GM23338 (cell line): ENCODE measurements around the gene FAM117A. TPM values are rescaled to one million over a fixed set of nuclear protein-coding genes. Genes with fewer than 3 reads are reported as not detected.
"Not testable (repeated sequence)": the region's sequence is repeated elsewhere in the genome, so short reads cannot be mapped to it uniquely, and the experiment has no call there.

Experiments
- ATAC-seq: fragments of 200-7000 bp; cut with Tn5 transposase; 3 replicates; pipeline ENCODE4 v1.9.1; 2020
- DNase-seq: peaks from one replicate; pipeline ENCODE4 v3.0.0-alpha.2; 2015; ENCODE audit warnings: low spot score
- H2AFZ ChIP-seq: fragments of 200-600 bp; sonication (generic); 2 replicates; pipeline ENCODE4 v1.8.0; 2016; ENCODE audit warnings: antibody characterized with exemption, mild to moderate bottlenecking, moderate library complexity
- H3F3A ChIP-seq: fragments of 200-600 bp; sonication (generic); replicated peaks from 2 replicates; pipeline ENCODE4 v1.8.0; 2017; ENCODE audit warnings: antibody characterized with exemption, mixed run types, low read depth
- H3K27ac ChIP-seq: fragments of 200-600 bp; sonication (generic); 2 replicates; pipeline ENCODE4 v1.6.1; 2016; ENCODE audit warnings: low read depth
- H3K27me3 ChIP-seq: fragments of 200-600 bp; sonication (generic); 2 replicates; pipeline ENCODE4 v1.8.0; 2016; ENCODE audit warnings: mild to moderate bottlenecking, mixed run types, moderate library complexity; ENCODE audit not compliant: insufficient read depth
- H3K36me3 ChIP-seq: fragments of 200-600 bp; sonication (generic); 2 replicates; pipeline ENCODE4 v1.8.0; 2016; ENCODE audit warnings: mild to moderate bottlenecking; ENCODE audit not compliant: insufficient read depth
- H3K4me1 ChIP-seq: fragments of 200-600 bp; sonication (generic); 2 replicates; pipeline ENCODE4 v1.8.0; 2016; ENCODE audit warnings: mild to moderate bottlenecking, moderate library complexity; ENCODE audit not compliant: insufficient read depth
- H3K4me2 ChIP-seq: fragments of 200-600 bp; sonication (generic); 2 replicates; pipeline ENCODE4 v1.7.1; 2017; ENCODE audit warnings: mixed run types
- H3K4me3 ChIP-seq: fragments of 200-600 bp; sonication (generic); 2 replicates; pipeline ENCODE4 v1.6.1; 2016; ENCODE audit warnings: mixed run types
- H3K79me2 ChIP-seq: fragments of 200-600 bp; sonication (generic); replicated peaks from 2 replicates; pipeline ENCODE4 v1.8.0; 2017; ENCODE audit warnings: mild to moderate bottlenecking; ENCODE audit not compliant: insufficient read depth
- H3K9me2 ChIP-seq: fragments of 200-600 bp; sonication (generic); 2 replicates; pipeline ENCODE4 v1.8.0; 2017; ENCODE audit not compliant: insufficient read depth
- H4K20me1 ChIP-seq: fragments of 200-600 bp; sonication (generic); replicated peaks from 2 replicates; pipeline ENCODE4 v1.8.0; 2017; ENCODE audit warnings: mild to moderate bottlenecking; ENCODE audit not compliant: insufficient read depth
- H3K27ac Mint-ChIP-seq: 2 replicates; pipeline ENCODE4 v1.8.0; 2020; ENCODE audit warnings: inconsistent platforms, mild to moderate bottlenecking, moderate library complexity, mixed read lengths
- H3K27me3 Mint-ChIP-seq: 3 replicates; pipeline ENCODE4 v1.8.0; 2022; ENCODE audit warnings: low read depth, mild to moderate bottlenecking, moderate library complexity, mixed read lengths, inconsistent platforms; ENCODE audit not compliant: insufficient read depth, poor library complexity
- H3K36me3 Mint-ChIP-seq: 3 replicates; pipeline ENCODE4 v1.8.0; 2021; ENCODE audit warnings: low read depth, mild to moderate bottlenecking, inconsistent platforms, moderate library complexity, mixed read lengths
- H3K4me1 Mint-ChIP-seq: 3 replicates; pipeline ENCODE4 v1.8.0; 2020; ENCODE audit warnings: mild to moderate bottlenecking, inconsistent platforms, mixed read lengths
- H3K4me3 Mint-ChIP-seq: 3 replicates; pipeline ENCODE4 v1.8.0; 2021; ENCODE audit warnings: moderate library complexity, mild to moderate bottlenecking, inconsistent platforms, mixed read lengths
- H3K9me3 Mint-ChIP-seq: 3 replicates; pipeline ENCODE4 v1.8.0; 2020; ENCODE audit warnings: moderate library complexity, mild to moderate bottlenecking, inconsistent platforms, mixed read lengths
- EZH2 ChIP-seq: fragments of 200-600 bp; sonication (generic); IDR thresholded peaks from one replicate; pipeline ENCODE4 v1.8.0; 2017; ENCODE audit warnings: antibody characterized with exemption, mild to moderate bottlenecking, low read depth; ENCODE audit not compliant: unreplicated experiment
- EZH2phosphoT487 ChIP-seq: fragments of 200-600 bp; sonication (generic); IDR thresholded peaks from one replicate; pipeline ENCODE4 v1.8.1; 2018; ENCODE audit warnings: antibody characterized with exemption; ENCODE audit not compliant: unreplicated experiment
- NANOG ChIP-seq: IDR thresholded peaks from 2 replicates; pipeline ENCODE4 v1.6.1; 2016; ENCODE audit warnings: antibody characterized with exemption, borderline replicate concordance
- REST ChIP-seq: IDR thresholded peaks from one replicate; pipeline ENCODE4 v1.6.1; 2018; ENCODE audit warnings: antibody characterized with exemption; ENCODE audit not compliant: unreplicated experiment
- STAT1 ChIP-seq: IDR thresholded peaks from one replicate; pipeline ENCODE4 v1.6.1; 2016; ENCODE audit warnings: antibody characterized with exemption; ENCODE audit not compliant: unreplicated experiment
- ZNF114 ChIP-seq: fragments of 250-450 bp; sonication (Bioruptor Pico); IDR thresholded peaks from 2 replicates; pipeline ENCODE4 v1.5.0; 2020; ENCODE audit warnings: mild to moderate bottlenecking, moderate library complexity
- ZNF331 ChIP-seq: fragments of 250-450 bp; sonication (Bioruptor Pico); IDR thresholded peaks from 2 replicates; pipeline ENCODE4 v1.5.0; 2020; ENCODE audit warnings: low read depth, mild to moderate bottlenecking, moderate library complexity
- ZNF462 ChIP-seq: fragments of 250-450 bp; sonication (Bioruptor Pico); IDR thresholded peaks from 2 replicates; pipeline ENCODE4 v1.5.0; 2020; ENCODE audit warnings: mild to moderate bottlenecking, moderate library complexity
- polyA plus RNA-seq: library from polyadenylated mRNA; unstranded; fragments of >200 nt; fragmentation: Nextera tagmentation; extraction: Ambion mirVana; gene quantifications from 2 replicates; pipeline ENCODE4 v1.2.1, GENCODE V29; 2016
- total RNA-seq: library from RNA; depleted of rRNA; stranded (reverse); fragments of >200 nt; shearing (Covaris generic); gene quantifications from 2 replicates; pipeline ENCODE4 v1.2.3, GENCODE V29; 2014
- TF ChIP-seq, protein P1 (sequence below): IDR thresholded peaks from 2 replicates; pipeline ENCODE4 v1.6.1; 2016; ENCODE audit warnings: antibody characterized with exemption
- TF ChIP-seq, protein P2 (sequence below), 2 experiments: fragments of 200-600 bp in 1 of 2; sonication (generic) in 1 of 2; conservative IDR thresholded peaks; 2 replicates each; pipeline versions ENCODE4 v1.5.1 to v1.6.1; 2016 to 2017; ENCODE audit warnings: antibody characterized with exemption in 2 of 2, low read depth in 2 of 2, mild to moderate bottlenecking in 2 of 2, moderate library complexity in 1 of 2

FAM117A gene
- total and polyA plus RNA-seq, 2 experiments from 2014 or later = 21.3 to 46.4 TPM

DNA sequence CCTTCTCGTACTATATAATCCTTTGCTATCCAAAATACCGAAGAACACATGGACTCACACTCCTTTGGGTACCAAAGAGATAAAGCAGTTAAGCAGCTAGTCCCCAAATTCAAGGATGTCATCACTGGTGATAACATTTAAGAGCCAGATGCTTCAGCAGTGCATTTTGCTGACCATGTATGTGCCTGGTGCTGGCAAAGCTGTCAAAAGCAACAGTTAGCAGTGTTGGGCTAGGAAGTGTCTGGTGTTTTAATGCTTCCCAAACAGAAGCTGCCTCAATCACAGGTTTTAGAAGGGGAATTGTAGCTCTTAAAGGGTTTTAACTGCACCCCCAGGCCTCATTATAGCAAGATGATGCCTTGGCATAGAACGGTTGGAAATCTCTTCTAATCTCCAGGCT lies 4.7 kb downstream of the FAM117A start:
- no peak overlapping the region for H3K4me2 ChIP-seq
- ATAC-seq = no peak
- peaks cover 93% of the 10 kb centered on the region for H3K79me2 ChIP-seq
- TF ChIP-seq EZH2phosphoT487 = no peak
- no peak for TF ChIP-seq ZNF331 (CRISPR knock-in tag)
- no peak for TF ChIP-seq NANOG
- TF ChIP-seq ZNF114 (CRISPR knock-in tag) = no peak
- no peak for TF ChIP-seq ZNF462
- TF ChIP-seq STAT1 = no peak
- no peak for TF ChIP-seq EZH2
- no peak for TF ChIP-seq REST
- TF ChIP-seq, protein P1, sequence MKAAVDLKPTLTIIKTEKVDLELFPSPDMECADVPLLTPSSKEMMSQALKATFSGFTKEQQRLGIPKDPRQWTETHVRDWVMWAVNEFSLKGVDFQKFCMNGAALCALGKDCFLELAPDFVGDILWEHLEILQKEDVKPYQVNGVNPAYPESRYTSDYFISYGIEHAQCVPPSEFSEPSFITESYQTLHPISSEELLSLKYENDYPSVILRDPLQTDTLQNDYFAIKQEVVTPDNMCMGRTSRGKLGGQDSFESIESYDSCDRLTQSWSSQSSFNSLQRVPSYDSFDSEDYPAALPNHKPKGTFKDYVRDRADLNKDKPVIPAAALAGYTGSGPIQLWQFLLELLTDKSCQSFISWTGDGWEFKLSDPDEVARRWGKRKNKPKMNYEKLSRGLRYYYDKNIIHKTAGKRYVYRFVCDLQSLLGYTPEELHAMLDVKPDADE = no peak
- TF ChIP-seq, protein P2, sequence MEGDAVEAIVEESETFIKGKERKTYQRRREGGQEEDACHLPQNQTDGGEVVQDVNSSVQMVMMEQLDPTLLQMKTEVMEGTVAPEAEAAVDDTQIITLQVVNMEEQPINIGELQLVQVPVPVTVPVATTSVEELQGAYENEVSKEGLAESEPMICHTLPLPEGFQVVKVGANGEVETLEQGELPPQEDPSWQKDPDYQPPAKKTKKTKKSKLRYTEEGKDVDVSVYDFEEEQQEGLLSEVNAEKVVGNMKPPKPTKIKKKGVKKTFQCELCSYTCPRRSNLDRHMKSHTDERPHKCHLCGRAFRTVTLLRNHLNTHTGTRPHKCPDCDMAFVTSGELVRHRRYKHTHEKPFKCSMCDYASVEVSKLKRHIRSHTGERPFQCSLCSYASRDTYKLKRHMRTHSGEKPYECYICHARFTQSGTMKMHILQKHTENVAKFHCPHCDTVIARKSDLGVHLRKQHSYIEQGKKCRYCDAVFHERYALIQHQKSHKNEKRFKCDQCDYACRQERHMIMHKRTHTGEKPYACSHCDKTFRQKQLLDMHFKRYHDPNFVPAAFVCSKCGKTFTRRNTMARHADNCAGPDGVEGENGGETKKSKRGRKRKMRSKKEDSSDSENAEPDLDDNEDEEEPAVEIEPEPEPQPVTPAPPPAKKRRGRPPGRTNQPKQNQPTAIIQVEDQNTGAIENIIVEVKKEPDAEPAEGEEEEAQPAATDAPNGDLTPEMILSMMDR (conservative IDR thresholded peaks at IDR 0.05; ENCODE audit: low read depth in 2 of 2) = no peak
- H3K4me3 ChIP-seq = no peak overlapping the region
- no peak overlapping the region for H3K27ac Mint-ChIP-seq
- H3K27ac ChIP-seq = no peak overlapping the region
- H3F3A ChIP-seq = no peaks in the 10 kb centered on the region
- H2AFZ ChIP-seq = no peak overlapping the region
- peaks cover 10% of the 10 kb centered on the region for H3K27me3 Mint-ChIP-seq
- H4K20me1 ChIP-seq = peaks cover 69% of the 10 kb centered on the region
- H3K4me1 Mint-ChIP-seq = peaks cover 54% of the 10 kb centered on the region
- H3K9me3 Mint-ChIP-seq = no peaks in the 10 kb centered on the region; the same call in 1 of the 3 replicates
- H3K4me1 ChIP-seq = peaks cover 39% of the 10 kb centered on the region
- H3K27me3 ChIP-seq = no peaks in the 10 kb centered on the region
- no peaks in the 10 kb centered on the region for H3K36me3 ChIP-seq
- H3K9me2 ChIP-seq = no peaks in the 10 kb centered on the region
- H3K4me3 Mint-ChIP-seq = no peak overlapping the region
- no peak for DNase-seq
- peaks cover 8% of the 10 kb centered on the region; the same call in 2 of the 3 replicates for H3K36me3 Mint-ChIP-seq

DNA sequence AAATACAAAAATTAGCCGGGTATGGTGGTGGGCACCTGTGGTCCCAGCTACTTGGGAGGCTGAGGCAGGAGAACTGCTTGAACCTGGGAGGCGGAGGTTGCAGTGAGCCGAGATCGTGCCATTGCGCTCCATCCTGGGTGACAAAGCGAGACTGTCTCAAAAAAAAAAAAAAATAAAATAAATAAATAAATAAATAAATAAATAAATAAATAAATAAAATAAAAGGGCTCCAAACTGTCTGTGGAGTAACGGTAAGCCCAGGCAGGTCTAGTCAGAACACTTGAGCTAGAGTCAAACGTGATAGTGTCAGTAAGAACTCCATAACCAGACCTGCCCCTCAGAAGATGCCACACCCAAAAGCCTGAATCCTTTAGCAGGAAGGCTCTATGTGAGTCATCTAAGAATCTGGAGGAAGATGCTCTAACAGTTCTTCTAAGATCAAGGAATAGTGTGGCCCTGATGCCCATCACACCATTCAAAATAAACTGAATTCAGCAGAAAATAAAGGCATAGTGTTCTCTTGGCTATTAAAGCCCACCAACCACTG lies 5.4 kb downstream of the FAM117A start:
- not testable (repeated sequence) for H3F3A ChIP-seq, H3K4me3 Mint-ChIP-seq, H3K27ac ChIP-seq, H3K27ac Mint-ChIP-seq, H3K4me2 ChIP-seq, H3K4me3 ChIP-seq, ATAC-seq, H2AFZ ChIP-seq, DNase-seq, H3K9me3 Mint-ChIP-seq, H3K27me3 Mint-ChIP-seq, H3K27me3 ChIP-seq, H3K36me3 ChIP-seq, H3K9me2 ChIP-seq
- H3K4me1 Mint-ChIP-seq = peaks cover 54% of the 10 kb centered on the region
- peaks cover 11% of the 10 kb centered on the region; the same call in 2 of the 3 replicates for H3K36me3 Mint-ChIP-seq
- Histone ChIP-seq H3K4me1 (peaks cover 39% of the 10 kb centered on the region), H4K20me1 (peaks cover 71% of the 10 kb centered on the region), H3K79me2 (peaks cover 99% of the 10 kb centered on the region)
